K562 (cell line): ENCODE data around the gene PLTP. TPM values are rescaled to one million over a fixed set of nuclear protein-coding genes. Genes with fewer than 3 reads are reported as not detected.
A peak's percentile ranks its signal among the peaks of the same experiment; 100 is the strongest.

Experiments
- ATAC-seq: fragments of 200-7000 bp; cut with Tn5 transposase; 3 replicates; pipeline ENCODE4 v1.9.1; 2020; ENCODE audit warnings: moderate library complexity
- BruUV-seq: library from RNA; stranded (reverse); fragments of 400-500 nt; replicated peaks from 2 replicates; lab custom pipeline; 2021; lab: Mats Ljungman, UMichigan
- CTCF ChIA-PET: fragments of 300-600 bp; formaldehyde crosslinking; extraction: SDS; loops from one replicate; lab custom pipeline; 2021; ENCODE audit warnings: low intra/inter-chr PET ratio; lab: Yijun Ruan, JAX
- POLR2A ChIA-PET: fragments of 300-600, 350-650 bp; sonication (Branson Sonifier 250); formaldehyde crosslinking; extraction: SDS; loops from one replicate; lab custom pipeline; 2021; ENCODE audit warnings: antibody characterized with exemption, inconsistent platforms; lab: Yijun Ruan, JAX
- DNase-seq, 4 experiments: peaks; one replicate each; pipeline versions ENCODE4 v3.0.0 to v3.0.0-alpha.2; 2011 to 2018; ENCODE audit warnings: low spot score in 3 of 4, mixed read lengths in 3 of 4; ENCODE audit errors: extremely low read depth in 1 of 4
- FAIRE-seq: peaks from 2 replicates; lab custom pipeline; 2011; peaks lifted over from hg19 to GRCh38; lab: Jason Lieb, UNC
- H2AFZ ChIP-seq: 2 replicates; pipeline ENCODE4 v1.6.0; 2011; ENCODE audit warnings: low read depth, low read length, control low read depth, inconsistent platforms
- H3K27ac ChIP-seq: fragments of 200-600 bp; 3 replicates; pipeline ENCODE4 v1.8.0; 2011; ENCODE audit warnings: low read depth, mild to moderate bottlenecking, control low read depth, inconsistent platforms, low read length, moderate library complexity, mixed read lengths; ENCODE audit errors: extremely low read depth
- H3K27me3 ChIP-seq, 2 experiments: fragments of 300-600 bp in 1 of 2; 2 replicates in 1 of 2; 3 replicates in 1 of 2; pipeline versions ENCODE4 v1.6.0 to v1.8.0; 2011; ENCODE audit warnings: inconsistent platforms in 2 of 2, low read length in 2 of 2, mild to moderate bottlenecking in 1 of 2, mixed read lengths in 1 of 2, moderate library complexity in 1 of 2; ENCODE audit not compliant: control insufficient read depth in 2 of 2, insufficient read depth in 2 of 2
- H3K36me3 ChIP-seq: fragments of 300-600 bp; 3 replicates; pipeline ENCODE4 v1.8.0; 2011; ENCODE audit warnings: mild to moderate bottlenecking, low read length, inconsistent platforms; ENCODE audit not compliant: control insufficient read depth, insufficient read depth
- H3K4me1 ChIP-seq, 2 experiments: fragments of 200-600 bp in 1 of 2; replicated peaks in 1 of 2; 2 replicates in 1 of 2; 3 replicates in 1 of 2; pipeline versions ENCODE4 v1.5.1 to v1.8.0; 2011; ENCODE audit warnings: inconsistent platforms in 2 of 2, low read length in 2 of 2, mild to moderate bottlenecking in 1 of 2, mixed read lengths in 1 of 2, moderate library complexity in 1 of 2; ENCODE audit not compliant: control insufficient read depth in 2 of 2, insufficient read depth in 2 of 2
- H3K4me2 ChIP-seq: 2 replicates; pipeline ENCODE4 v1.6.1; 2011; ENCODE audit warnings: low read length, control low read depth, inconsistent platforms, mixed read lengths; ENCODE audit not compliant: insufficient read depth
- H3K4me3 ChIP-seq: fragments of 200-600 bp; sonication (generic), shearing (Covaris generic); 2 replicates; pipeline ENCODE4 v1.5.1; 2016; ENCODE audit warnings: control low read depth, inconsistent platforms
- H3K79me2 ChIP-seq: fragments of 200-600 bp; 3 replicates; pipeline ENCODE4 v1.8.0; 2011; ENCODE audit warnings: low read length, inconsistent platforms; ENCODE audit not compliant: control insufficient read depth, insufficient read depth
- H3K9ac ChIP-seq, 2 experiments: 2 replicates each; pipeline versions ENCODE4 v1.6.0 to v1.6.1; 2011; ENCODE audit warnings: low read depth in 2 of 2, low read length in 2 of 2, control low read depth in 1 of 2, inconsistent platforms in 1 of 2, mild to moderate bottlenecking in 1 of 2, mixed read lengths in 1 of 2; ENCODE audit not compliant: insufficient read depth in 1 of 2
- H3K9me1 ChIP-seq: one replicate; pipeline ENCODE4 v1.6.0; 2011; ENCODE audit warnings: inconsistent platforms, mild to moderate bottlenecking, low read length, moderate library complexity; ENCODE audit not compliant: control insufficient read depth, insufficient read depth
- H3K9me3 ChIP-seq: replicated peaks from 2 replicates; pipeline ENCODE4 v1.5.1; 2011; ENCODE audit warnings: low read depth, low read length, inconsistent platforms; ENCODE audit not compliant: control insufficient read depth, insufficient read depth
- H4K20me1 ChIP-seq: replicated peaks from 2 replicates; pipeline ENCODE4 v1.6.1; 2011; ENCODE audit warnings: low read length, inconsistent platforms, mixed read lengths; ENCODE audit not compliant: control insufficient read depth, insufficient read depth
- NFIC ChIP-seq: fragments of 450-650 bp; IDR thresholded peaks from 2 replicates; pipeline ENCODE4 v1.6.1; 2017; ENCODE audit warnings: mild to moderate bottlenecking, inconsistent platforms
- WGBS: fragments of 100-300 bp; shearing (Covaris generic); methylation state at CpG from one replicate; pipeline ENCODE4 v1.1.6; 2016; ENCODE audit warnings: low coverage, mixed read lengths; ENCODE audit not compliant: insufficient coverage; ENCODE audit errors: missing lambda C conversion rate; 5-methylcytosine and 5-hydroxymethylcytosine counted together
- in situ Hi-C: fragments of 300-500 bp; cut with MboI; formaldehyde crosslinking; loops from 4 replicates; pipeline ENCODE4 v1.15.0; 2018; ENCODE audit warnings: inconsistent platforms, mixed read lengths
- intact Hi-C: fragments of 100-400 bp; cut with micrococcal nuclease; formaldehyde crosslinking; loops from 2 replicates; pipeline ENCODE4 v1.14.2; 2022
- polyA plus RNA-seq, 8 experiments: library from polyadenylated mRNA; depleted of rRNA in 4 of 8; stranded (reverse) in 5 of 8; unstranded in 3 of 8; fragments of >200 nt; fragmentation: Nextera tagmentation in 2 of 8; fragmentation: Illumina TruSeq in 1 of 8; extraction: Ambion mirVana in 2 of 8; extraction: Trizol in 1 of 8; gene quantifications; 2 replicates each; pipeline versions ENCODE4 v1.2.1 to v1.2.3, GENCODE V29; 2011 to 2014; ENCODE audit warnings: inconsistent platforms in 1 of 8, missing spikeins in 1 of 8
- total RNA-seq, 7 experiments: library from RNA; depleted of rRNA in 6 of 7; stranded (reverse); fragments of >200 nt in 6 of 7; fragmentation: Illumina TruSeq in 2 of 7; extraction: Trizol in 2 of 7; gene quantifications; 2 replicates each; pipeline versions ENCODE4 v1.2.1 to v1.2.3, GENCODE V29; 2011 to 2021; ENCODE audit warnings: low replicate concordance in 1 of 7
- TF ChIP-seq, protein P1 (sequence below), 2 experiments: fragments of 450-650 bp; IDR thresholded peaks; 2 replicates each; pipeline ENCODE4 v1.6.1; 2018; ENCODE audit warnings: mild to moderate bottlenecking in 2 of 2, low read depth in 1 of 2; ENCODE audit not compliant: partially characterized antibody in 2 of 2

Gene PLTP
- total and polyA plus RNA-seq, 9 of the 15 experiments (the other 6 are each of a cell fraction or from before 2014, with no cell fraction given) = 2.8 to 29.3 (median 17.6) TPM

DNA sequence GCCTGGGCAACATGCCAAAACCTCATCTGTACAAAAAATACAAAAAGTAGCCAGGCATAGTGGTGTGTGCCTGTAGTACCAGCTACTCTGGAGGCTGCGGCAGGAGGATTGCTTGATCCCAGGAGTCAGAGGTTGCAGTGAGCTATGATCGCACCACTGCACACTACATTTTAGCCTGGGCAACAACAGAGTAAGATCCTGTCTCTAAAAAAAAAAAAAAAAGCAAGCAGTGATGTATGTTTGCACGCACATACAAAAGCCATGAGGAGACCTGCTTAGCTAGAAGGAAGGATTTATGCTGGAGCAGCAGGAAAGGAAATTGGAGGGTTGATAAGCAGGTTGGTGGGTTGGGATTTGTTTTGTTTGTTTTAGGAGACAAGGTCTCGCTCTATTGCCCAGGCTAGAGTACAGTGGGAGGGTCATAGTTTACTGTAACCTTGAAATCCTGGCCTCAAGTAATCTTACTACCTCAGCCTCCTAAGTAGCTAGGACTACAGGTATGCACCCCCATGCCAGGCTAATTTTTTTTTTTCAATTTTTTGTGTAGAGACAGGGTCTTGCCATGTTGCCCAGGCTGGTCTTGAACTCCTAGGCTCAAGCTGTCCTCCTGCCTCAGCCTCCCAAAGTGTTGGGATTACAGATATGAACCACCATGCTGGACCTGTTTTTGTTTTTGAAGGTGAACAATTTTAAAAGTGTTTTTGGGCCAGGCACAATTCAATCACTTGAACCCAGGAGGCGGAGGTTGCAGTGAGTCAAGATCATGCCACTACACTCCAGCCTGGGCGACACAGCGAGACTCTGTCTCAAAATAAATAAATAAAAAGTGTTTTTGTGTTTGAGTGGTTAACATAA is 50.5 kb downstream of the PLTP start:
- Histone ChIP-seq H3K36me3 (no peaks in the 10 kb centered on the region), H3K4me3 (no peak overlapping the region), H3K9ac (no peak overlapping the region), H3K27me3 (no peaks in the 10 kb centered on the region), H3K27ac (no peak overlapping the region), H3K9me3 (no peaks in the 10 kb centered on the region), H2AFZ (no peak overlapping the region), H3K4me1 (peaks cover 9 to 22% of the 10 kb centered on the region in 2 experiments), H3K9me1 (no peaks in the 10 kb centered on the region), H3K4me2 (no peak overlapping the region), H4K20me1 (no peaks in the 10 kb centered on the region), H3K79me2 (peaks cover 16% of the 10 kb centered on the region)
- 79% methylated on average over 7 of the region's 7 CpGs for WGBS
- intact Hi-C loops = no loop called here
- in situ Hi-C loops = no loop called here
- no TSS peak for BruUV-seq
- DNase-seq = peak in 1 of 4 experiments; percentile 45
- ATAC-seq = no peak
- TF ChIP-seq, protein P1, sequence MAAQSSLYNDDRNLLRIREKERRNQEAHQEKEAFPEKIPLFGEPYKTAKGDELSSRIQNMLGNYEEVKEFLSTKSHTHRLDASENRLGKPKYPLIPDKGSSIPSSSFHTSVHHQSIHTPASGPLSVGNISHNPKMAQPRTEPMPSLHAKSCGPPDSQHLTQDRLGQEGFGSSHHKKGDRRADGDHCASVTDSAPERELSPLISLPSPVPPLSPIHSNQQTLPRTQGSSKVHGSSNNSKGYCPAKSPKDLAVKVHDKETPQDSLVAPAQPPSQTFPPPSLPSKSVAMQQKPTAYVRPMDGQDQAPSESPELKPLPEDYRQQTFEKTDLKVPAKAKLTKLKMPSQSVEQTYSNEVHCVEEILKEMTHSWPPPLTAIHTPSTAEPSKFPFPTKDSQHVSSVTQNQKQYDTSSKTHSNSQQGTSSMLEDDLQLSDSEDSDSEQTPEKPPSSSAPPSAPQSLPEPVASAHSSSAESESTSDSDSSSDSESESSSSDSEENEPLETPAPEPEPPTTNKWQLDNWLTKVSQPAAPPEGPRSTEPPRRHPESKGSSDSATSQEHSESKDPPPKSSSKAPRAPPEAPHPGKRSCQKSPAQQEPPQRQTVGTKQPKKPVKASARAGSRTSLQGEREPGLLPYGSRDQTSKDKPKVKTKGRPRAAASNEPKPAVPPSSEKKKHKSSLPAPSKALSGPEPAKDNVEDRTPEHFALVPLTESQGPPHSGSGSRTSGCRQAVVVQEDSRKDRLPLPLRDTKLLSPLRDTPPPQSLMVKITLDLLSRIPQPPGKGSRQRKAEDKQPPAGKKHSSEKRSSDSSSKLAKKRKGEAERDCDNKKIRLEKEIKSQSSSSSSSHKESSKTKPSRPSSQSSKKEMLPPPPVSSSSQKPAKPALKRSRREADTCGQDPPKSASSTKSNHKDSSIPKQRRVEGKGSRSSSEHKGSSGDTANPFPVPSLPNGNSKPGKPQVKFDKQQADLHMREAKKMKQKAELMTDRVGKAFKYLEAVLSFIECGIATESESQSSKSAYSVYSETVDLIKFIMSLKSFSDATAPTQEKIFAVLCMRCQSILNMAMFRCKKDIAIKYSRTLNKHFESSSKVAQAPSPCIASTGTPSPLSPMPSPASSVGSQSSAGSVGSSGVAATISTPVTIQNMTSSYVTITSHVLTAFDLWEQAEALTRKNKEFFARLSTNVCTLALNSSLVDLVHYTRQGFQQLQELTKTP (IDR thresholded peaks at IDR 0.05; ENCODE audit: low read depth in 1 of 2, partially characterized antibody in 2 of 2) = no peak
- peak; percentile 88 for TF ChIP-seq NFIC
- CTCF ChIA-PET = interaction anchor here (0.7 kb wide), 1 partner anchor 39 kb away, joined by 4 read pairs; no protein-coding TSS in a partner anchor
- FAIRE-seq = no peak
- POLR2A ChIA-PET = interaction anchor here (0.7 to 1.1 kb wide), 3 partner anchors 24 to 108 kb away, joined by 3 read pairs; partner anchors contain the start of genes CTSA and NEURL2
